Fibroblast of skin of left biceps (primary cell): ENCODE results near the gene SEMA4B.
"Not testable (repeated sequence)": the region's sequence is repeated elsewhere in the genome, so short reads cannot be mapped to it uniquely, and the experiment has no call there.

Experiments used
- DNase-seq, 2 experiments: peaks; one replicate each; pipeline ENCODE4 v3.0.0-alpha.2; 2013; ENCODE audit warnings: low read depth in 2 of 2

Gene SEMA4B

DNA sequence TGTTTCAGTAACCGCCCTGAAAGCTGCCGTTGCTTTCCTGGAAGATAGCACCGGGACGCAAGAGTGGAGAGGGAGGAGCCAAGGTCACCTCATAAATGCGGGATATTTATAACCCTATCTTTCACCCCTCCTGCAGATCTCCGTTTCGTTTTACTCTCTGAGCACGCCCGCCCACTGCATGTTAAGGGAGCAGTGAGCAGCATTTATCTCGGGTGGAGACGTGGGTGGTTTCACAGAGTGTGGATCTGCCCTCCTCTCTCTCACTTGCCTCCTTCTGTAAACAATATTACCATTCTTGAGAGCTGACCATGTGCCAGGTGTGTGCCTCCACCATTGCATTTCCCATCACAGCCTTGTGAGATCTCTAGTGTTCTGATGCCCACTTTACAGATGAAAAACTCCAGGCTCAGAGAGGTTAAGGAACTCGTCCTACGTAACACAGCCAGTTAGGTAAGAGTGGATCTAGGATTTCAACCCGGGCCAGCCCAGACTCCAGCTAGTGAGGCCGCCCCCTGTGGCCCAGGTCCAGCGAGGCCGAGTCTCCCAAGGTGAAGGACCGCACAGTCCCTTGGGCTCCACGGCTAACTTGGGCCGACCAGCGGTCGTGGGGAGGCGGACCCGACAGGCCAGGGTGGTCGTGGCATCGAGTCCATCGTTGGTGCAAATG, 16.9 kb upstream of the SEMA4B start:
- no peak for DNase-seq

DNA sequence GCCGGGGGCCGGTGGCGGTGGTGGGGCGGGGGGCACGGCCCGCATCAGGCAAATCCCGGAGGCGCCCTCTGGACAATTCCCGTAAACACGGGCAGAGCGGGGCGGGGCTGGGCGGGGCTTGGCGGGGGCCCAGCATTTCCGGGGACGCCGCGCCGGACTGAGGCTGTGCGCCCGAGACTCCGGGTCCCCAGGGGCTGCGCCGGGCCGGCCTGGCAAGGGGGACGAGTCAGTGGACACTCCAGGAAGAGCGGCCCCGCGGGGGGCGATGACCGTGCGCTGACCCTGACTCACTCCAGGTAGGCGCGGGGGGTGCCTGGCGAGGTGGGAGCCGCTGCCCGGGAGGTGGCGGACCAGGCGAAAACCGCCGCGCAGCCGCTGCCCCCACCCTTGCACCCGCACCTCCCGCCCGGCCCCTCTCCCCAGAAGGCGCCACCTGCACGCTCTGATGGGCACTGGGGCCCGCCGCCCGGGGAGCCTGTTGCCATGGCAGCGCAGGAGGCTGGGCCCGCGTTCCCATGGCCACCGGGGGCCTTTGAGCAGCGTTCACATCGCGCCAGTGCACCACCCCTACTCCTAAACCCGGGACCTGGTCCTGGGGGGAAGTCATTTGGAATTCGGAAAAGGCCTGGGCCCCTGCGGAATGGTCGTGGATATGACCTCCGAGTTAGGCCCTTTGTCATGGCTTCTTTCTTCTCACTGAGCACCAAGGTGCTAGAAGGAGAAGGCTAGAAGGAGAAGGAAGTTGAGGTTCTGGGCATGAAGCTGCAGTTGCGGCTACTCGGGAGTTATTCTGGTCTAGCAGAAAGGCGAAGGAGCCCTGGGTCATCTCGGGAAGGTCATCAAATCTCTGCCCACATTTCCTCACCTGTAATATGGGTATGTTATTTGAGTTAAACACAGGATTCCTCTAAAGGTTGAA, 16.1 kb upstream of the SEMA4B start:
- DNase-seq = no peak

DNA sequence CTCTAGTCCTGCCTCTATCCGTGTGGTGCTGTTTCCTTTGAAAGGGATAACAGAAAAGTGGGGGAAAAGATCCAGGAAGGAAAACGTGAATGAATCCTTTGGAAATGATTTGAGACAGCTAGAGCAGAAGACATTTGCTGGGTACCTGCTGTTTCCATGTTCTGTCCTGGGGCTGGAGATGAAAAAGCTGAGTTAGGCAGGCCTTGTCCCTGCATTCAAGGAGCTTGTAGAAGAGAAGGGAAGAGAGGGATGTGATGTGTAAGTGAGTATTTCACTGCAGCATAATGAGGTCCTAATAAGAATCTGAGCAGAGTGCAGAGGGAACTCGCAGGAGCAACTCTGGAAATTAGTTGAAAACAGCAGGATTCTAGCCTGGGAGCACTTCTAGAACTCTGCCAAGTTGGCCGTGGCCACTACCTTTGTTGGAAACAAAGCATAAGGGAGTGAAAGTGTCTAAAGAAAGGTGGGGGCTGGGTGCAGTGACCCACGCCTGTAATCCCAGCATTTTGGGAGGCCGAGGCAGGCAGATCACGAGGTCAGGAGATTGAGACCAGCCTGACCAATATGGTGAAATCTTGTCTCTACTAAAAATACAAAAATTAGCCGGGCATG, 13.8 kb upstream of the SEMA4B start:
- DNase-seq = no peak

DNA sequence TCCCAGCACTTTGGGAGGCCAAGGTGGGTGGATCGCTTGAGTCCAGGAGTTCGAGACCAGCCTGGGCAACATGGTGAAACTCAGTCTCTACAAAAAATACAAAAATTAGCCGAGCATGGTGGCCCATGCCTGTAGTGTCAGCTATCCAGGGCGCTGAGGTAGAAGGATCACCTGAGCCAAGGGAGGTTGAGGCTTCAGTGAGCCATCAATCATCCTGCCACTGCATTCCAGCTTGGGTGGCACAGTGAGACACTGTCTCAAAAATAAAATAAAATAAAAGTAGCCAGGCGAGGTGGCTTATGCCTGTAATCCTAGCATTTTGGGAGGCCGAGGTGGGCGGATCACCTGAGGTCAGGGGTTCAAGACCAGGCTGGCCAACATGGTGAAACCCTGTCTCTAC, 13.1 kb upstream of the SEMA4B start:
- not testable (repeated sequence) for DNase-seq

DNA sequence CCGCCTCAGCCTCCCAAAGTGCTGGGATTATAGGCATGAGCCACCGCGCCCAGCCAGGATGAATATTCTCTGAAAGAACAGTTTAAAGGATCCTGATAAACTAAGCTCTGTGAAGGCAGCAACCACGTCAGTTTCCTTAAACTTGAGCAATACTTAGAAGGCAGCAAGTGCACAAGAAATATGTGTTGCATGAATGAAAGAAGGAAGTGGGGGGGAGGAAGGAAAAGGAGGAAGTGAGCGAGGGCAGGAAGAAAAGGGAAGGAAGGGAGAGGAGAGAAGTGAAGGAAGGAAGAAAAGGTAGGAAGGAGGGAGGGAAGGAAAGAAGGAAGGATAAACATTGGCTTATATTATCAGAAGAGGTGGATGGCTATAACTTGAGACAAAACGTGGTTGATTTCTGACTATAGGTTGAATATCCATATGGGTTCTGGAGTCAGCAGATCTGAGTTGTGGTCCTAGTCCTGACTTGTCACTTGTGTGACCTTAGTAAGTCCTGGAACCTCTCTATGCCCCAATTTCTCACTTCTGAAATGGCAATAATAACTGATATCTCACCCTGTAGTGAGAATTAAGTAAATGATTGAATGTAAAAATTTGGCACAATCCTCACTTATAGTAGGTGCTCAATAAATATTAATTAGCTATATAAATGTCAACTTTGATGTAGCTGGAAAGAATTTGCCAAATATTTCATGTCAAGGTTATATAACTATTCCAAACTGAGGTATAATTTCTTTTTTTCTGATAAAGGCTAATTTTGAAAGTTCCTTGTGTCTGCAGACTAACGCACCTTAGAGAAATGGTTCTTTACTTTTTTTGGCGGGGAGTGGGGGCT, 12.0 kb upstream of the SEMA4B start:
- DNase-seq = no peak

DNA sequence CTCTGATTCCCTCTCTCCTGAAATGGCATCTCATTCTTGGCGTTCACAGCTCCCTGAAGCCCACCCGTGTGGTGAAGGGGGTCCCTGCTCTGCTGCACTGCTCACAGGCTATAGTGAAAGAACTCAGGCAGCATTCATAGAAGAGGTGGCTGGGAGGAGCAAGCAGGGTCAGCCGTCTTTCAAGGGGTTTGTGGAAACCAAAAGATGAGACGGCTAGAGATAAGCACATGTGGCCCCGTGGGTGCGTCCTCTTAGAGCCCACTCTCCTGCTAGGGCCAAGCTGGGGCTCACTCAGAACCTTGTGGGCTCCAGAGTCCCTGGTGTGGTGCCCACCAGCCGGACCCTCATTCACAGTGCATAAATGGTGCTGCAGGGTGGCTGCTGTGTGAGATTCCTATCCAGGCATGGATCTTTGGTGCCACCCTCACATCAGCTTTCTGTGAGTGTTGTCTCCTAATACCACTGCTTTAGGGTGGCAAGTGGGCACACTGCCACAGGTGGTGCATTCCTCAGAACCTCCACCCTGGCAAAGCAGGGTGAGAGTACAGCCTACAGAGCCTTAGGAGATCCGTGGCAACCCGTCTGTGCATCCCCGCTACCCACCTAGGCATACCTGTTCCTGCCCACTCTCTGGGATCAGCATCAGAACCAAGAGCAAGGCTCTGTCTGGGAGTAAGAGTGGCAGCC, 11.2 kb upstream of the SEMA4B start:
- DNase-seq = no peak

DNA sequence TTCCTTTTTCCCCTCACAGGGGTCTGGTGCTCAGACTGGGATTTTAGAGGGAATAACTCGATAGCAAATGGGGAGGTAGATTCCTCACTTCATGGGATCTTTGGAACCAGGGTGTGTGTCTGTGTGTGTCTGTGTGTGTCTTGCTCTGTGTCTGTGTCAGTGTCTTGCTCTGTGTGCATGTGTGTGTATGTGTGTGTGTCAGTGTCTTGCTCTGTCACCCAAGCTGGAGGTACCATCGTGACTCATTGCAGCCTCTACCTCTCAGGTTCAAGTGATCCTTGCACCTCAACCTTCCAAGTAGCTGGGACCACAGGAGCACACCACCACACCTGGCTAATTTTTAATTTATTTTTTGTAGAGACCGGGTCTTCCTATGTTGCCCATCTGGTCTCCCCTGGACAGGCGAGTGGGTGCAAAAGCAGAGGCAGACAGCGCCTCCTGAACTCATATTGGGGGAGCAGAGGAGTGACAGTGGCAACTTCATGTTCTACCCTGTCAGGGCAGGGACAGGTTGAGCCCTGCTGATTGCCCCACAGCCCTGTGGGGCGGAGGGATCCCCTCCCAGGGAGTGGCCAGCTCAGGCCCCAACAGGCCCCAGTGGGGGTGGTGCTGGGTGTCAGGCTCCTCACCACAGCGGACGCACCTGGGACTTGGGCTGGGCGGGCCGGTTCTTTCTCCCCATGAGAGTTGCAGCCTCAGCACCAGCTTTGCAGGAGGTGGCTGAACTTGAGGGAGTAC, 10.4 kb upstream of the SEMA4B start:
- DNase-seq = no peak

DNA sequence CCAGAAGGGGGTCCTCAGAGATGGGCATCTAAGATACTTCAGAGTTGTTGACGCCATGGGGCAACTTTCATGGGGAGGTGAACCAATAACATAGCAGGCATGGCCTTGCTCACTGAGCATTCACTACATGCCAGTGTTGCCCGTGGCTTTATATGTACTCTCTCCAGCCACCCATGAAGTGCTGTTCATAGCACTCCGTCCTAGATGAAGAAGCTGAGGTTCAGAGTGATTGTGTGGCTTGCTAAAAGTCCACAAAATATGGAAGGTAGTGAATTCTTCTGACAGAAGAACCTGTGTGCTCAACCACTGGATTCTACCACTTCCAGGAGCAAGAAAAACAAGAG, 9.8 kb upstream of the SEMA4B start:
- DNase-seq = no peak

DNA sequence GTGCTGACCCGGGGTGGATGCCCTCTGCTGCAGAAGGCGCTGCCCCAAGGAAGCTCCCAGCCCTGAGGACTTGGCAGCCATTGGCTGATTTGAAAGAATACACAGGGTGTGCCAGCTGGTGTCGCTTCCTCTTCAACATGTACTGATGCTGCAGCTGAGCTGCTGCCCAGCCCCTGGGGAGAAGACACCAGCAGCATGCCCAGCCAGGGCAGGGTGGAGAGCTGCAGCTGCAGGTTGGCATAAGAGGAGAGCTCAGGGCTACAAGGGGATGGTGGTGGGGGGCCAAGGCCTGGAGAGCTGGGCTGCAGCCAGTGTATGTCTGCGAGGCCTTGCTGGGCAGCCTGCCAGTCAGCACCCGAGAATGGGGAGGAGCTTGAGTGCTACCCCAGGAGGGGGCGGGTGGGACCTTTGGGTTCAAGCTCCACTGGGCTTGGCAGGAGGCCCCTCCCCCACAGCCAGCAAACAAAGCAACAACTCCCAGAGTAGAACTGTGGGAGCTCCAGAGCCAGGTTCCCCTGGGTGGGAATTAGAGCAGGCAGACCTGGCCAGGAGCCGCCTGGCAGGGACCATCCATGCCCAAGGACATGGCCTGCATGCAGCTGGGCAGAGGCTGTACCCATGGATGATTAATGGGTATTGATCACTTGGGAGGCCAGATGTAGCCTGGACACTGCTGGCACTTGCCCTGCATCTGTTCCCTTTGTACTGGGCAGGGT, 9.2 kb upstream of the SEMA4B start:
- DNase-seq = no peak

DNA sequence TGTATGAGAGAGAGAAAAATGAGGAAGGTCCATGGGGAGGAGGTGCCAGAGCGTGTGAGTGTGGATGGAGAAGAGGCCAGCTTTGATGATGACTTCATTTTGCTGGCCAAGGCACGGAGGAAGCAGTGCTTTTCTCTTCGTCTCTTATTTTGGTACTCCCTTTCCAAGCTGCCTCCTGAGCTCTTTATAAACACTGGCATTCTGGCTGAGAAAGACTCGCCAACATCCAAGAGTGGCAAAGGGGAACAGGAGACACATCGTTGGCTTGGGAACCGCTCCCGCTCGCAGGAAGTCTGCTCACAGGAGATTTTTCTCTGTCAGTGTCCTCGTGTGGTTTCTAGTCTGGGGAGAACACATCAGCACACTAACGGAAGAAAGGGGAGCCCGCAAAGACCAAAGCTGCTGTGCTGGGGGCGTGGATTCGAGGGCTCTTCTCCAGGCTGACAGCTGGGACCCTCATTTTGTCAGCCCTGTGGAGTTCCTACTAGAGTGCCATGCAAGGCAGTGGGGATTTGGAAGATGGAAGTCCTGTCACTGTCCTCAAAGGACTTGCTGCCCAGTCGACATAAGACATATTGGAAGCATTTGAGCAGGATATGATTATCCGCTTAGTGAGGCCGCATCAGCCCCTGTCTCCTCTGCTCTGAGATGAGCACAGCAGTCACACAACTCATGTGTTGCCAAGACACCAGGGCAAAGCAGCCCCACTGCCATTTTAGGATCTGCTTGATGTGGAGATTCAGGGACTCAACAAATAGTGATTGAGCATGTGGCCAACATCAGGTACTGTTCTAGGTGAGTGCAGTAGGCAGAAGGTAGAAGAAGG, 8.0 kb upstream of the SEMA4B start:
- DNase-seq = no peak

DNA sequence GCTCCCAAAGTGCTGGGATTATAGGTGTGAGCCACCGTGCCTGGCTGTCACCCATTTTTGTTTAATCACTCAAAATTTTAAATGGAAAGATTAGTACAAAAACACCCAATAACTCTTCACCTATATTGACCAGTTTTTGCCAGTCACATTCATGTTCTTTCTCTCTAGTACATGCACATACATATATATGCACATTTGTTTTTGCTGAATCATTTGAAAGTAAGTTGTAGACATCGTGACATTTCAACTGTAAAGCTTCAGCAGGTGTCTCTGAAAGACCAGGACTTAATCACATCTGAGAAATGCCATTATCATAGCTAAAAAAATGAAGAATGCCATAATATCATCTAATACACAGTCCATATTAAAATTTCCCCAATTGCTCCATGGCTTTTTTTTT, 6.5 kb upstream of the SEMA4B start:
- DNase-seq = no peak

DNA sequence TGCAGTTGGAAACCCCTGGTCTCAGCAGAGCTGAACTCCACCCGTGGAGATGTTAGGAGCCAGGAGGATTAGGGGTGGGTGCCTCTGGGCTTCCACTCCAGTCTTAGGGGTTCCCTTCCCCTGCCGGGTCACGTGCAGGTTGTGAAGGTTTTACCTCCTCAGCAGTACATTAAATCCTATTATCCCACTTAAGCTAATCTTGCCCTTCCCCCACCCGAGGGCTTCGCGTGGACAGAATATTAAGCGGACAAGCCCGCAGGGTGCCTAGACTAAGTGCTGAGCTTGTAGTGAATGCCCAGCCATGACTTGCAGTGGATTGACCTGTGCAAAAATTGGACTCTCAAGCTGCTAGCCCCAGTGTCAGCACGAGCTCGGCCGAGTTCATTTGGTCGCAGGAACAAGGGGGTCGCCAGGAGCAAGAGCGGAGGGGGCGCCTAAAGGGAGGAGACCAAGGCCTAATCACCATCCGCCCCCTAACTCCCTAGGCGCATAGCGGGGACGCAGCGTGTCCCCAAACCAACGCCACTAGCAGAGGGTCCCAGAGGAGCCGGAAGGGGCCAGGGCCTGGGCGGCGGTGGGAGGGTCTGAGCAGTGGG, 498 bp upstream of the SEMA4B start:
- DNase-seq = no peak

DNA sequence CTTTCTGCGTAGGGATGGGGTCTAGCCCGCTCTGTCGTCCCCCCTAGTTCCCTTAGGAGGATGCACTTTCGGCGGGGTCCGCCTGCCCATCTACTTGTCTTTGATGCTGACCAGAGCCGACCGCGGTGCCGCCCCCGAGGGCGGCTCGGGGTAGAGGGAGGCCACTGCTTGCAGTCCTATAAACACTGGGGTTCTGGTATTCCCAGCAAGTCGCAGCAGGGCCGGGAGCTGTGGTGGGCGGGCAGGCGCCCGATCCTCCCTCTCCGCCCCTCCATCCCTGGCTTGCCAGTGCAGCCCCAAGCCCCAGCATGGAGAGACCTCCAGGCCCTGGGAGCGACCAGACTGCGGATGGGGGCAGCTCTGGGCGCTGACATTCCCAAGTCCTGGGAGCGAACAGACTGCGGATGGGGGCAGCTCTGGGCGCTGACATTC, 830 bp downstream of the SEMA4B start:
- no peak for DNase-seq

DNA sequence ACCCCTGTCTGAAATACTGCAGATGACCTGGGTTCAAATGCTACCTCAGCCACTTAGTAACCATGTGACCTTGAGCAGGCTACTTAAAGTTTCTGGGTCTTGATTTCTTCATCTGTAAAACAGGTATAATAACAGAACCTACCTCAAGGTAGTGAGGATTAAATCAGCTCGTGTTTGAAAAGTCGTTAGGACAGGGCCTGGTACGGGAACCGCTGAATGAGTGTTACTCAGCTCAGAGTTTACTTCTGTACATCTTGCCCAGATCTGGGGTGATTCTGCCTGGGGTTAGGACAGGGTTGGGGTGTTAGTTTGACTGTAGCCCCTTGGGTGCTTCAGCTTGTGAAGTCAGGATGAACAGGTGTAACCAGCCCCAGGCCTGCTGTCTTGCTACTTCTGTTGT, 1.8 kb downstream of the SEMA4B start:
- DNase-seq = no peak

DNA sequence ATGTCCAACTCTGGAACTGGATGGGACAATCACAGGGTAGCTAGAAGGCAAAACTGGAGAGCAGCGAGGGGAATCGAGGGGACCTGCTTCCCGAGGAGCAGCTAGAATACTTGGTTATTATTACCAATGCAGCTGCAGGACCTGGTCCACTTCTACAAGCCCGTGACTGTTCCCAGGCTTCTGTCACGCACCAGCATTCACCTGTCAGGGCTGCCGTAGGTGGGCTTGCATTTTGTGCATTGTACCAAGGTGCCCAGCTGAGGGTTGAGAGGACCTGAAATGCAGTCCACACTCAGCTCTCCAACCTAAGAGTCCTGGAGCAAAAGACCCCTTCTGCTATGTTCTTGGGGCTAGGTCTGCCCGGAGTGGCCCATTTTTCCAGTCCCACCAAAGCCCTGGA, 2.3 kb downstream of the SEMA4B start:
- DNase-seq = no peak

DNA sequence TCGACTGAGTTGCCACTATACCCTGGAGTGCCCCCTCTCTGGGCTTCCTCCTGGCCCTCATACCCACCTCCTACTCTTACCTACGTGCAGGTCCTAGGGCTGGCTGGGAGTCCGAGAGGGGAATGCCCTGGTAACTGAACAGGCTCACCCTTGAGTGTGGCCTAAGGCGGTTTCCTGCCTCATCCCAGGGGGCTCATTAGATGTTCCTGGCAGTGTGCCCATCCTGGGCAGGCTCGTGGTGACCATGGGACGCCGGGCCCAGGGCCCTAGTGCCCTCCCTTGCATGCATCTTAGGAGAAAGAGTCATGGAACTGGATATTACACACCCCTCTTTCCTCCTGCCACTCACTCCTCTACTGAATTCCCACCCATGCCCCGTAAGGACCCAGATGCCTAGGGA, 2.8 kb downstream of the SEMA4B start:
- no peak for DNase-seq

DNA sequence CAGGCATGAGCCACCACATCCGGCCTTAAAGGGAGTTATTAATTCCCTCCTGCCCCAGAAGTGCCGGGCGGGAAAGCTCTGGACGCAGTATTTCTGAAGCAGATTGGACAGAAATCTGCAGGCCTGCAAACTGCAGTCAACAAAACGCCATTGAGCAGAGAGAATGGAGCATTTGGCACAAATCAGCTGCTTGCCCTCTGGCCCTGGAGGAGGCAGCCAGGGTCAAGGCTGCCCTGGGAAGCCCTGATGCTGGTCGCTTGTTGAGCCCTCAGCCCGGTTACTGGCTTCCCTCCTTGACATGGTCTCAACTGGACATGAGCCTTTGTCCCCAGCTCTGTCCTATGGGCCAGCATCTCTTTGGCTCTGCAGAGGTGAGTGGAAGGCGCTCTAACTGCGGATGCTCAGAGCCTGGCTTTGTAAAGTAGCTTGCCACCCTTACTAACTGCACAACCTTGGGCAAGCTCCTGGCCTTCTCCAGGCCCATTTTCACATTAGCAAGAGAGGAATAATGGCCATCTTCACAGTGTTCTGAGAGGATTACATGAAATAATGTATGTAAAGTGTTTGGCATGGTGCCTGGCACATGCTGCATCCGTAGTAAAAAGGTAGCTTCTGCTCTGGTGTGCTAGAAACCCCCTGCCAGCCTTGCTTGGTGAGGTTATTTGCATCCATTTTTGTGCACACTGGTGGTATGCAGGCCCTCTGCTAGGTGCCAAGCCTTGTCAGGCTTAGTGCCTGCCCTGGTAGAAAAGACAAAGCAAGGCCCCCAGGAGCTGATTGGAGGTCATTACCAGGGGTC, 4.1 kb downstream of the SEMA4B start:
- no peak for DNase-seq

DNA sequence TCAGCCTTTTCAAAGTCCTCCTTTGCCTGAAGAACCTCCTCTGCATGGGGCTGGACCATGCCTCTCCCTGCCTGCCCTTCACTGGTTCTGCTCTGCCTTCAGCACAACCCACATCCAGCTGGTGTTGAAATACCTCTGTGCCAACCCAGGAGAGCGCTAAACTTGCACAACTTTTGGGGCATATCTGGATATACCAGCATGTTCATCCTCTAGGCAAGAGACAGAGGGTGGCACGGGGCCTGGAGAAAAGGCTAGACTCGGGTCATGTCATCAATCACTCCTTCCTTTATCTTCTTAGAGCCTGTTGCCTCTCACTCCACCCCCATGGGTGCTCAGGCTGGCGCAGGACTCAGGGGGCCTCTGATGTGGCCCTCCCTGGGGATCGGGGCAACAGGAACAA, 4.8 kb downstream of the SEMA4B start:
- no peak for DNase-seq
